ENCODE data around the gene G0S2.

The G0S2 gene

GRCh38 chr1:209674957-209675564 lies at the start of gene G0S2:
Gene G0S2 (plus strand): TSS chr1:209675412. CDS start chr1:209675685, 273 bp downstream.
- peak; percentile 24 for DNase-seq

- no peak for DNase-seq
These were observed 49.4 kb upstream of the G0S2 start for GRCh38 chr1:209625791-209626285.

- no peak for DNase-seq
These were observed 48.7 kb upstream of the G0S2 start for GRCh38 chr1:209626346-209627026.

- DNase-seq, result no peak
These were observed 48.0 kb upstream of the G0S2 start for GRCh38 chr1:209627027-209627731.

- peak; percentile 80 for DNase-seq
These were observed 47.4 kb upstream of the G0S2 start for GRCh38 chr1:209627732-209628196.

- no peak for DNase-seq
These were observed 46.5 kb upstream of the G0S2 start for GRCh38 chr1:209628618-209629299.

GRCh38 chr1:209629621-209630382 lies 45.4 kb upstream of the G0S2 start:
- DNase-seq, result no peak

- no peak for DNase-seq
These were observed 44.6 kb upstream of the G0S2 start for GRCh38 chr1:209630383-209631225.

GRCh38 chr1:209633335-209633997 lies 41.7 kb upstream of the G0S2 start:
- DNase-seq, result no peak

- DNase-seq, result no peak
These were observed 41.0 kb upstream of the G0S2 start for GRCh38 chr1:209634005-209634737.

- DNase-seq, result no peak
These were observed 39.4 kb upstream of the G0S2 start for GRCh38 chr1:209635850-209636249.

GRCh38 chr1:209641832-209642172 lies 33.4 kb upstream of the G0S2 start:
- DNase-seq, result no peak

- DNase-seq, result no peak
These were observed 32.4 kb upstream of the G0S2 start for GRCh38 chr1:209642816-209643215.

- no peak for DNase-seq
These were observed 31.8 kb upstream of the G0S2 start for GRCh38 chr1:209643285-209644020.

- DNase-seq, result no peak
These were observed 29.4 kb upstream of the G0S2 start for GRCh38 chr1:209645574-209646452.

GRCh38 chr1:209646558-209646957 lies 28.7 kb upstream of the G0S2 start:
- no peak for DNase-seq

GRCh38 chr1:209647156-209647555 lies 28.1 kb upstream of the G0S2 start:
- no peak for DNase-seq

GRCh38 chr1:209648346-209648745 lies 26.9 kb upstream of the G0S2 start:
- DNase-seq, result no peak

Measured in activated T-cell treated with anti-CD3 and anti-CD28 coated beads, Interleukin-2, amount 50 U/mL, for 1 hour (primary cell).